ENCODE data around the gene CELF1.

- no peak for TF ChIP-seq POLR2AphosphoS5 (IDR thresholded peaks at IDR 0.05)
- TF ChIP-seq CTCF (IDR thresholded peaks at IDR 0.05): peak in 1 of 5 experiments; percentile 12
These were observed 443 bp upstream of the CELF1 start for GRCh38 chr11:47553406-47553743.
